LNCAP (cell line): ENCODE measurements around the gene THOC6.

Experiments
- CTCF ChIP-seq: fragments of 450-650 bp; IDR thresholded peaks from 2 replicates; pipeline ENCODE4 v1.5.1; 2017; ENCODE audit warnings: mild to moderate bottlenecking

Gene THOC6

GRCh38 chr16:3023669-3024478, at the start of gene THOC6, which contains the start of gene HCFC1R1:
Gene THOC6 (plus strand): TSS chr16:3024035. CDS start chr16:3024327, 292 bp downstream.
Gene HCFC1R1 (minus strand): TSS chr16:3023942. CDS start chr16:3023941, 1 bp downstream.
- TF ChIP-seq CTCF, result no peak

GRCh38 chr16:2974319-2975056, 49.3 kb upstream of the THOC6 start:
- TF ChIP-seq CTCF, result no peak

GRCh38 chr16:2975161-2975795, 48.6 kb upstream of the THOC6 start:
- TF ChIP-seq CTCF, result no peak

- no peak for TF ChIP-seq CTCF
These were observed 47.6 kb upstream of the THOC6 start for GRCh38 chr16:2976201-2976600.

GRCh38 chr16:2976673-2977072, 47.2 kb upstream of the THOC6 start:
- TF ChIP-seq CTCF, result no peak

- TF ChIP-seq CTCF, result no peak
These were observed 46.4 kb upstream of the THOC6 start for GRCh38 chr16:2977440-2977839.

- no peak for TF ChIP-seq CTCF
These were observed 44.1 kb upstream of the THOC6 start for GRCh38 chr16:2979669-2980226.
